SH-SY5Y (cell line): ENCODE measurements around the gene EIF3A.

Experiments used
- GATA2 ChIP-seq: IDR thresholded peaks from 2 replicates; pipeline ENCODE4 v1.6.1; 2011; ENCODE audit warnings: mild to moderate bottlenecking, low read depth, low read length
- GATA3 ChIP-seq: IDR thresholded peaks from 2 replicates; pipeline ENCODE4 v1.6.1; 2011; ENCODE audit warnings: low read depth, mild to moderate bottlenecking, low read length, moderate library complexity

DNA sequence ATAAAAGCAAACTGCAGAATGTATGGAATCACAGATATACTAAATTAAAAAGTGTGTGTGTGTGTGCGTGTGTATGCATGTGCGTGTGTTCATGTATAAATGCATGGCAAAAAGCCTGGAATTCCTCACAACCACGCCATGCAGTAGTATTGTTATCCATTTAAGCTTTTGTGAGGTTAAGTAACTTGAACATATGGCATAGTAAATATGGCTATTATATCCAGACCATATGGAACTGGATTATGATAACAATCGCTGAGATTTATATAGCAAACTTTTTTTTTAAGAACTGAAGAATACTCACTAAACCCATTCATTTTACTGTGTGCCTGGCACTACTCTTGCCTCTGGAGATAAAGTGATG lies 73.4 kb downstream of the EIF3A start:
- no peak for TF ChIP-seq GATA2
- peak; percentile 79 for TF ChIP-seq GATA3
